Measurements from ENCODE around the gene ST8SIA5. TPM values are rescaled to one million over a fixed set of nuclear protein-coding genes. Genes with fewer than 3 reads are reported as not detected.

The ST8SIA5 gene
- polyA plus RNA-seq, 3 donors = not detected

GRCh38 chr18:46672062-46672970, 84.5 kb downstream of the ST8SIA5 start:
- no peak overlapping the region for H3K4me2 ChIP-seq (replicated peaks; ENCODE audit: extremely low read depth, low read length, poor library complexity, severe bottlenecking)
- intact Hi-C loops (cut with micrococcal nuclease) = no loop called here
- no peaks in the 10 kb centered on the region for H3K4me1 Mint-ChIP-seq
- H3K4me3 ChIP-seq (replicated peaks in 1 of 3; ENCODE audit: low read depth in 2 of 3, low read length in 3 of 3) = no peak overlapping the region
- H3K4me1 ChIP-seq (ENCODE audit: control insufficient read depth in 1 of 2, insufficient read depth in 2 of 2, low read length in 2 of 2) = no peaks in the 10 kb centered on the region
- no peaks in the 10 kb centered on the region for H3K27me3 ChIP-seq (ENCODE audit: control insufficient read depth in 2 of 2, insufficient read depth in 2 of 2, low read length in 2 of 2)
- no peak for DNase-seq
- H3K79me2 ChIP-seq (ENCODE audit: insufficient read depth, low read length) = no peaks in the 10 kb centered on the region
- WGBS (ENCODE audit: insufficient coverage) = 90% methylated on average over 4 of the region's 6 CpGs
- H3K27me3 Mint-ChIP-seq (ENCODE audit: low read depth in 3 of 3) = peaks cover 11 to 34% (median 16%) of the 10 kb centered on the region in 3 donors
- H3K9ac ChIP-seq (ENCODE audit: insufficient read depth, low read length, poor library complexity, severe bottlenecking) = no peak overlapping the region
- H3K27ac Mint-ChIP-seq = no peak overlapping the region
- no peak overlapping the region for H3K27ac ChIP-seq (ENCODE audit: low read depth in 1 of 2, low read length in 2 of 2)
- H3K36me3 ChIP-seq (replicated peaks in 1 of 2; ENCODE audit: control insufficient read depth in 1 of 2, insufficient read depth in 2 of 2, low read length in 2 of 2) = no peaks in the 10 kb centered on the region
- H2AFZ ChIP-seq (ENCODE audit: insufficient read depth, low read depth, low read length, poor library complexity, severe bottlenecking) = no peak overlapping the region
- peaks cover 0 to 3% (median 0%) of the 10 kb centered on the region in 7 donors for H3K9me3 Mint-ChIP-seq
- no peaks in the 10 kb centered on the region for H3K36me3 Mint-ChIP-seq
- no peak overlapping the region for H3K4me3 Mint-ChIP-seq
- H4K20me1 ChIP-seq (ENCODE audit: insufficient read depth, low read length) = no peaks in the 10 kb centered on the region
- no peak for TF ChIP-seq CTCF (IDR thresholded peaks at IDR 0.05)
- no peaks in the 10 kb centered on the region for H3K9me3 ChIP-seq (replicated peaks in 1 of 2; ENCODE audit: control insufficient read depth in 1 of 2, insufficient read depth in 1 of 2, low read length in 2 of 2)

- 78% methylated on average over 5 of the region's 6 CpGs for WGBS (ENCODE audit: insufficient coverage)
- H3K79me2 ChIP-seq (ENCODE audit: insufficient read depth, low read length) = no peaks in the 10 kb centered on the region
- Mint-ChIP-seq H3K4me3 (no peak overlapping the region), H3K9me3 (no peaks in the 10 kb centered on the region), H3K27ac (peak overlapping the region in 1 of 7 donors; percentile 63), H3K4me1 (no peaks in the 10 kb centered on the region), H3K36me3 (no peaks in the 10 kb centered on the region), H3K27me3 (ENCODE audit: low read depth in 3 of 3) (peaks cover 3 to 30% (median 9%) of the 10 kb centered on the region in 3 donors)
- H3K4me1 ChIP-seq (ENCODE audit: control insufficient read depth in 1 of 2, insufficient read depth in 2 of 2, low read length in 2 of 2) = no peaks in the 10 kb centered on the region
- H3K9ac ChIP-seq (ENCODE audit: insufficient read depth, low read length, poor library complexity, severe bottlenecking) = no peak overlapping the region
- no peaks in the 10 kb centered on the region for H3K36me3 ChIP-seq (replicated peaks in 1 of 2; ENCODE audit: control insufficient read depth in 1 of 2, insufficient read depth in 2 of 2, low read length in 2 of 2)
- no peak for DNase-seq
- H3K4me2 ChIP-seq (replicated peaks; ENCODE audit: extremely low read depth, low read length, poor library complexity, severe bottlenecking) = no peak overlapping the region
- no peaks in the 10 kb centered on the region for H3K9me3 ChIP-seq (replicated peaks in 1 of 2; ENCODE audit: control insufficient read depth in 1 of 2, insufficient read depth in 1 of 2, low read length in 2 of 2)
- H3K4me3 ChIP-seq (replicated peaks in 1 of 3; ENCODE audit: low read depth in 2 of 3, low read length in 3 of 3) = no peak overlapping the region
- H3K27ac ChIP-seq (ENCODE audit: low read depth in 1 of 2, low read length in 2 of 2) = no peak overlapping the region
- no peaks in the 10 kb centered on the region for H4K20me1 ChIP-seq (ENCODE audit: insufficient read depth, low read length)
- no peak overlapping the region for H2AFZ ChIP-seq (ENCODE audit: insufficient read depth, low read depth, low read length, poor library complexity, severe bottlenecking)
- H3K27me3 ChIP-seq (ENCODE audit: control insufficient read depth in 2 of 2, insufficient read depth in 2 of 2, low read length in 2 of 2) = no peaks in the 10 kb centered on the region
- no peak for TF ChIP-seq CTCF (IDR thresholded peaks at IDR 0.05)
- intact Hi-C loops (cut with micrococcal nuclease) = no loop called here
These were observed 88.2 kb downstream of the ST8SIA5 start for GRCh38 chr18:46668694-46669093.

Data from CD14-positive monocyte (primary cell).